Neural cell (in vitro differentiated cells): ENCODE data around the gene DMRT1.

Experiments used
- CTCF ChIP-seq: fragments of 450-650 bp; IDR thresholded peaks from 2 replicates; pipeline ENCODE4 v1.5.1; 2014; ENCODE audit warnings: antibody characterized with exemption, mild to moderate bottlenecking, moderate library complexity; ENCODE audit not compliant: poor library complexity, severe bottlenecking
- EZH2 ChIP-seq: fragments of 200-600, 300-800 bp; shearing (Covaris generic), sonication (generic); IDR thresholded peaks from 2 replicates; pipeline ENCODE4 v1.6.1; 2014; ENCODE audit warnings: antibody characterized with exemption, low read length, borderline replicate concordance, mild to moderate bottlenecking; ENCODE audit not compliant: insufficient read depth, poor library complexity, severe bottlenecking
- POLR2AphosphoS5 ChIP-seq: IDR thresholded peaks from 2 replicates; pipeline ENCODE4 v1.6.1; 2012
- REST ChIP-seq: IDR thresholded peaks from 2 replicates; pipeline ENCODE4 v1.6.1; 2012; ENCODE audit warnings: borderline replicate concordance

GRCh38 chr9:846852-847251 lies 5.4 kb downstream of the DMRT1 start:
- TF ChIP-seq CTCF (no peak), EZH2 (no peak), REST (no peak), POLR2AphosphoS5 (no peak)
